ENCODE results near the gene TM4SF4.

Gene TM4SF4

GRCh38 chr3:149512073-149512782 is 37.7 kb downstream of the TM4SF4 start:
- no peak for DNase-seq (ENCODE audit: low read depth in 2 of 2)

- DNase-seq (ENCODE audit: low read depth in 2 of 2): no peak
Measured at GRCh38 chr3:149514471-149514870, 40.0 kb downstream of the TM4SF4 start.

- no peak for DNase-seq (ENCODE audit: low read depth in 2 of 2)
Measured at GRCh38 chr3:149515249-149515648, 40.8 kb downstream of the TM4SF4 start.

- no peak for DNase-seq (ENCODE audit: low read depth in 2 of 2)
Measured at GRCh38 chr3:149516920-149517319, 42.4 kb downstream of the TM4SF4 start.

- no peak for DNase-seq (ENCODE audit: low read depth in 2 of 2)
Measured at GRCh38 chr3:149519912-149520311, 45.4 kb downstream of the TM4SF4 start.

GRCh38 chr3:149523512-149524299 is 49.2 kb downstream of the TM4SF4 start:
- DNase-seq (ENCODE audit: low read depth in 2 of 2): no peak

GRCh38 chr3:149527531-149528339 is 53.2 kb downstream of the TM4SF4 start:
- no peak for DNase-seq (ENCODE audit: low read depth in 2 of 2)

GRCh38 chr3:149528340-149528650 is 53.8 kb downstream of the TM4SF4 start:
- no peak for DNase-seq (ENCODE audit: low read depth in 2 of 2)

- no peak for DNase-seq (ENCODE audit: low read depth in 2 of 2)
Measured at GRCh38 chr3:149529099-149529498, 54.6 kb downstream of the TM4SF4 start.

GRCh38 chr3:149532489-149533180 is 58.1 kb downstream of the TM4SF4 start:
- no peak for DNase-seq (ENCODE audit: low read depth in 2 of 2)

- DNase-seq (ENCODE audit: low read depth in 2 of 2): no peak
Measured at GRCh38 chr3:149534082-149534481, 59.6 kb downstream of the TM4SF4 start.

- no peak for DNase-seq (ENCODE audit: low read depth in 2 of 2)
Measured at GRCh38 chr3:149534671-149535332, 60.3 kb downstream of the TM4SF4 start.

GRCh38 chr3:149535333-149535685 is 60.8 kb downstream of the TM4SF4 start:
- no peak for DNase-seq (ENCODE audit: low read depth in 2 of 2)

GRCh38 chr3:149536429-149536828 is 61.9 kb downstream of the TM4SF4 start:
- DNase-seq (ENCODE audit: low read depth in 2 of 2): no peak

GRCh38 chr3:149538371-149538770 is 63.9 kb downstream of the TM4SF4 start:
- no peak for DNase-seq (ENCODE audit: low read depth in 2 of 2)

- DNase-seq (ENCODE audit: low read depth in 2 of 2): no peak
Measured at GRCh38 chr3:149541091-149541491, 66.6 kb downstream of the TM4SF4 start.

GRCh38 chr3:149542375-149543312 is 68.1 kb downstream of the TM4SF4 start:
- DNase-seq (ENCODE audit: low read depth in 2 of 2): no peak

GRCh38 chr3:149545049-149545448 is 70.6 kb downstream of the TM4SF4 start:
- no peak for DNase-seq (ENCODE audit: low read depth in 2 of 2)

GRCh38 chr3:149547413-149547812 is 72.9 kb downstream of the TM4SF4 start:
- no peak for DNase-seq (ENCODE audit: low read depth in 2 of 2)

GRCh38 chr3:149547954-149548668 is 73.6 kb downstream of the TM4SF4 start:
- no peak for DNase-seq (ENCODE audit: low read depth in 2 of 2)

Data from stimulated activated CD8-positive, alpha-beta memory T cell treated with anti-CD3 and anti-CD28 coated beads, Interleukin-15, amount 100 ng/mL, for 48 hours (primary cell).